IPS-20b (cell line): Measurements from ENCODE around the gene E2F3.

ENCODE experiments used
- H3K27ac ChIP-seq: one replicate; pipeline ENCODE4 v1.5.1; 2013; ENCODE audit warnings: low read length
- H3K27me3 ChIP-seq: 2 replicates; pipeline ENCODE4 v1.6.1; 2013; ENCODE audit warnings: mild to moderate bottlenecking, low read length, inconsistent platforms; ENCODE audit not compliant: insufficient read depth
- H3K36me3 ChIP-seq: 2 replicates; pipeline ENCODE4 v1.6.1; 2013; ENCODE audit warnings: low read depth, mild to moderate bottlenecking, inconsistent platforms, low read length, moderate library complexity; ENCODE audit not compliant: insufficient read depth
- H3K4me1 ChIP-seq: 2 replicates; pipeline ENCODE4 v1.6.1; 2013; ENCODE audit warnings: mild to moderate bottlenecking, control low read depth, inconsistent platforms, low read length, moderate library complexity; ENCODE audit not compliant: insufficient read depth
- H3K4me3 ChIP-seq: 2 replicates; pipeline ENCODE4 v1.5.1; 2013; ENCODE audit warnings: mild to moderate bottlenecking, low read length, inconsistent platforms
- H3K9ac ChIP-seq: 2 replicates; pipeline ENCODE4 v1.6.1; 2013; ENCODE audit warnings: low read depth, mild to moderate bottlenecking, inconsistent platforms, low read length, moderate library complexity
- H3K9me3 ChIP-seq: 2 replicates; pipeline ENCODE4 v1.6.1; 2013; ENCODE audit warnings: mild to moderate bottlenecking, low read depth, low read length, inconsistent platforms; ENCODE audit not compliant: insufficient read depth

E2F3 gene

DNA sequence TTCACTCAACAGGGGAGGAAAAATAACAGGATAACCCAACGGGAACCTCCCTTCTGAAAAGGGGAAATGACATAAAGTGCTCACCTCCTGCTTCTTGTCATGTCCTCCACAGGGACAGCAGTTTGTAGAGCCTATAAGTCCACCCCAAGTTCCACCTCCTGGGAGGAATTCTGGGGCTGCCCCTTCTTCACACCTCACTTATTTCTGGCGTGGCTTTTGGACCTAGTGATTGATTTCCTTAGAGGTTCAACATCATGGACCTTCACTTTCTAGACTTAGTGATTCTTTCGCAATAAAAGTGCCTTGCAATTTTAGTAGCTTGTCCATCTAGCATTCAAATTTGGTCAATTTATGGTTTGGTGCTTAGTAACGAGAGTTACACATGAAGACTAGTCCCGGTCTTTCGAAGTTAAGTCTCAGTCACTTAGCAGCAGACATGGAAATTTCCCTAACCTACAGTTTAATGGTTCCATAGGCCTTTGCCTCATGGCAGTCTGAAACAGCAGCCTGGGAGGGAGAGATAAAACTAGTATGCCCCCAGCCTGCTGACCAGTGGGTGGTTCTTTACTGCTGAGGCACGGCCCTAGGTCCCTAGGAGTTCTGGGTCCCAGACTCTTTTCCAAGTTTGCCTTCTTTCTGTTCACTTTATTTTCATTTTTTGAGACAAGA, 73.3 kb downstream of the E2F3 start:
- H3K4me3 ChIP-seq = no peak overlapping the region
- H3K36me3 ChIP-seq = peaks cover 6% of the 10 kb centered on the region
- H3K9ac ChIP-seq = no peak overlapping the region
- H3K27ac ChIP-seq = no peak overlapping the region
- H3K27me3 ChIP-seq = no peaks in the 10 kb centered on the region
- no peaks in the 10 kb centered on the region for H3K9me3 ChIP-seq
- no peaks in the 10 kb centered on the region for H3K4me1 ChIP-seq

DNA sequence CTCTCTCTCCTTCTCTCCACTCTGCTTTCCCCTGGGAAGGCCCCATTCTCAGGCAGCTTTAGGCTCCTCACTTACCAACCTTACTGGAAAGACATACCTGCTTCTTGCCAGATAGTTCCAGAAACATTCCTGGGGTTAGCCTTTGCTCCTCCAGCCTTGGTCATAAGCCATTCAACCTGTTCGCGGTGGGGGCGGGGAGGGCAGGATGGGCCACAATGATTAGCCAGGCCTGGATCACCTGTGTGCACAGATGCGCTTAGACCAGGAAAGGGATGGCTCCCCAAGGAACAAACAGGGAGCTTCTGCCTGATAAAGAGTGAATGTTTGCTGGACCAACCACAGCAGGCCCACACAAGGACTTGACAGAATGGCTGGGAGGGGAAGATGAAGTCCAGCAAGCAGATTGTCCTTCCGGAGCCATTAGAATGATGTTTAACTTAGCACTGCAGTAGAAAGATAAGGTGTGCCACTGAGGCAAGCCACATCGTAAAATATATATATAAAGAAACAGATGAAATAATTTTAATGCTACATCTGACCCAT, 74.9 kb downstream of the E2F3 start:
- H3K4me1 ChIP-seq = no peaks in the 10 kb centered on the region
- no peak overlapping the region for H3K4me3 ChIP-seq
- no peaks in the 10 kb centered on the region for H3K9me3 ChIP-seq
- H3K27me3 ChIP-seq = no peaks in the 10 kb centered on the region
- H3K36me3 ChIP-seq = peaks cover 22% of the 10 kb centered on the region
- no peak overlapping the region for H3K27ac ChIP-seq
- no peak overlapping the region for H3K9ac ChIP-seq

DNA sequence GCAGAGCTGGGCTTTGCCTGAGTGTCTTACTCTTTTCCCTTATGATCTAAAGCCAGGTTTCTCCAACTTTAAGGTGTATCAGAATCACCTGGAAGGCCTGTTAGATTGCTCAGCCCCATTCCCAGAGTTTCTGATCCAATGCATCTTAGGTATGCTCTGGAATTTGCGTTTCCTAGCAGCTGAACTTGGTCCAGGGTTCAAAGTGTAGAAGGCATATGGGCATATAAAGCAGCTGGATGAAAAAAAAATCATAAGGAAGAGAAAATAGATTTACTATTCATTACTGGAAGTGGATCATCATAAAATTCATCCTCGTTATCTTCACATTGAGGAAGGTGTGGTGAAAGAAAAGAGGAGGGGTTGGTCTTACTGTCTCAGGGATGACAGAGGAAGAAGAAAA, 75.8 kb downstream of the E2F3 start:
- Histone ChIP-seq H3K36me3 (peaks cover 30% of the 10 kb centered on the region), H3K27me3 (no peaks in the 10 kb centered on the region)

DNA sequence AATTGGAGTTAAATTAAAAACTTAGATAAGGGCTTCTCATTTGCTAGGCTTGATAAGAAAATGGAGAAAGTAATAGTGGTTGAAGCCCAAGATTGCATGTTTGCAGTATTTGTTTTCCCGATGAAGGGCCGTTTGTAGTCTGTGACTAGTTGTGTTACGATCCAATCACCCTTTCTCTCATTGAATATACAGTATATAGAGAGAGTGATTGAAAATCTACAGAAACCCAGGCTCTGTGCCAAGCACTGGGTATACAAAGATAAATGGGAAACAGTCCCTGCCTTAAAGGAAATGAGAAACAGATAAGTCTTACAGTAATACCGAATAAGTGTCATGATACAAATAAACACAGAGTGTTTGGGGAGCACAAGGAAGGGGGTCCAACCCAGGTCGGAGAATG, 77.4 kb downstream of the E2F3 start:
- Histone ChIP-seq H3K4me1 (no peaks in the 10 kb centered on the region; the same call in 1 of the 2 replicates), H3K27me3 (no peaks in the 10 kb centered on the region), H3K4me3 (no peak overlapping the region), H3K9me3 (no peaks in the 10 kb centered on the region), H3K36me3 (peaks cover 46% of the 10 kb centered on the region), H3K9ac (no peak overlapping the region), H3K27ac (no peak overlapping the region)

More for the DNA sequence above, 75.8 kb downstream of the E2F3 start:
- no peaks in the 10 kb centered on the region for H3K9me3 ChIP-seq
- no peak overlapping the region for H3K4me3 ChIP-seq
- H3K4me1 ChIP-seq = no peaks in the 10 kb centered on the region
- H3K9ac ChIP-seq = no peak overlapping the region
- H3K27ac ChIP-seq = no peak overlapping the region

DNA sequence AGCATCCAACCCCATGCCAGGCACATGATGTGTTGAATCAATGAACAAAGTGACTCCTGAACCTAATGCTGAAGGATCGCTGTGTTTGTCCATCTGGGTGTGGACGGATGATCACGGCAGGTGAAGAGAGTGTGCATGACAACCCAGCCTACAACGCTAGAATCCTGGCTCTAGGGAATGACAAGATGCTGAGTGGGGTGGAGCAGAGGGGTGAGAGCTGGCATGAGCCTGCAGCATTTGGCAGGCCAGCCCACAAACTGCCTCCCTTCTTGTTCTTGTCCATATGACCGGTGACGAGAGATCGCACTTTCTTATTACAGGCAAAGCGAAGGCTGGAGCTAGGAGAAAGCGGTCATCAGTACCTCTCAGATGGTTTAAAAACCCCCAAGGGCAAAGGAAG, 77.8 kb downstream of the E2F3 start:
- Histone ChIP-seq H3K27me3 (no peaks in the 10 kb centered on the region), H3K36me3 (peaks cover 51% of the 10 kb centered on the region)

DNA sequence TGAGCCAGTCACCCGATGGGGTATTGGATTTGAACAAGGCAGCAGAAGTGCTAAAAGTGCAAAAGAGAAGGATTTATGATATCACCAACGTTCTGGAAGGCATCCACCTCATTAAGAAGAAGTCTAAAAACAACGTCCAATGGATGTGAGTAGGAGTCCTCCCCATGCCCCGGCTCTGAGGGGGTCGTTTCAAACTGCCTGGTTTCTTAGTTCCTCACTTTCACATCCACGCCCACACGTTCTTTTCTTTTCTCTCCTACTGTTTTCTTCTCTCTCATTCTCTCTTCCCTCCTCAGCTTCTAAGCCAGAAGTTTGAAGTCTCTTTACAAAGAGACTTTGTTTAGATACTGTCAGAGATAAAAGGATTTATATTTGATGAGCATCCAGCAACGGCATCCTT, 79.6 kb downstream of the E2F3 start:
- H3K4me1 ChIP-seq = no peaks in the 10 kb centered on the region; the same call in 1 of the 2 replicates
- H3K9ac ChIP-seq = no peak overlapping the region
- H3K4me3 ChIP-seq = no peak overlapping the region
- H3K36me3 ChIP-seq = peaks cover 67% of the 10 kb centered on the region
- no peak overlapping the region for H3K27ac ChIP-seq
- H3K9me3 ChIP-seq = no peaks in the 10 kb centered on the region
- H3K27me3 ChIP-seq = no peaks in the 10 kb centered on the region

More for the DNA sequence above, 77.8 kb downstream of the E2F3 start:
- Histone ChIP-seq H3K9me3 (no peaks in the 10 kb centered on the region), H3K4me1 (no peaks in the 10 kb centered on the region; the same call in 1 of the 2 replicates), H3K9ac (no peak overlapping the region), H3K27ac (no peak overlapping the region), H3K4me3 (no peak overlapping the region)

DNA sequence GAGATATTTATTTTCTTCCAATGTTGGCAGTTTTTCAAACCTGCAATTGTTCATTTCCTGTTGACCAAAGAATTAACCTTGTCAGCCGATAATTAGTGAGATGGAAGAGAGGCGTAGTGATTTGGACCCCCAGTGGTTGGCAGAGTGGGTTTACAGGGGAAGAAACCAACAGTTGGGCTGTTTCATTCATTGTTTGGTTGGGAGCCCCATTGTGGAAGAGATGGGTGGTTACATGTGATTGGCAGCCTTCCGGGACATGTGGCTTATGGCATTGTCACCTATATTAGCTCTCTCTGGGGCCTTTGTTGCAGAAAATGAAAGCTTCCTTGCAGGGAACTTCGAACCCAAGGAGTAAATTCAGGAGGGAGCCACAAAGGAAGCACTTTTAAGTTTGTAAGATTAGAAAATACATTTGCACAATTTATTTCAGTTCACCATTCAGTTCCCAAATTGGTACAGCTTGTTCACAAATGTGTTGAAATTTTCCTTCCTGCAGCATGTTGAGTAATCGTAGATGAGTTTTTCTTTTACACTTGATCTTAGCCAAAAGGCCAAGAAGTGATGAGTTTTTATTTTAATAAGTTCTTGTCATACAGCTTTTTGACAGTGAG, 82.3 kb downstream of the E2F3 start:
- H3K9ac ChIP-seq = no peak overlapping the region
- peaks cover 92% of the 10 kb centered on the region for H3K36me3 ChIP-seq
- H3K4me1 ChIP-seq = no peaks in the 10 kb centered on the region; the same call in 1 of the 2 replicates
- H3K9me3 ChIP-seq = no peaks in the 10 kb centered on the region
- no peak overlapping the region for H3K4me3 ChIP-seq
- H3K27ac ChIP-seq = no peak overlapping the region
- no peaks in the 10 kb centered on the region for H3K27me3 ChIP-seq

DNA sequence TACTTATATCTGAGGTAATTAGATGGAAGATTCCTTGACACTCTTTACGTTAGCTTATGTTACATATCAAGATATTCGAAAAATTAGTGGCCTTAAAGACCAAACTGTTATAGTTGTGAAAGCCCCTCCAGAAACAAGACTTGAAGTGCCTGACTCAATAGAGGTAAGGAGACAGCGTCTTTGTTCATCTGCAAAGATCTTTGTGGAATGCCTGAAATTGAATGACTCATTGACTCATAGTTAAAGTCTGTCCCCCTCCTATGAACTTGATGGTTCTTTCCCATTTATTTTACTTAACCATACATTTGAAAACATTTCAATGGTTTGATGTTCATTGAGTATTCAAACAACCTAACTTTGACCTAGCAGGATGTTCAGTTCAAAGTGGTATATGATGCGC, 85.0 kb downstream of the E2F3 start:
- no peak overlapping the region for H3K27ac ChIP-seq
- no peaks in the 10 kb centered on the region for H3K9me3 ChIP-seq
- H3K9ac ChIP-seq = no peak overlapping the region
- no peaks in the 10 kb centered on the region; the same call in 1 of the 2 replicates for H3K4me1 ChIP-seq
- H3K36me3 ChIP-seq = peaks cover 96% of the 10 kb centered on the region
- H3K27me3 ChIP-seq = no peaks in the 10 kb centered on the region
- no peak overlapping the region for H3K4me3 ChIP-seq

DNA sequence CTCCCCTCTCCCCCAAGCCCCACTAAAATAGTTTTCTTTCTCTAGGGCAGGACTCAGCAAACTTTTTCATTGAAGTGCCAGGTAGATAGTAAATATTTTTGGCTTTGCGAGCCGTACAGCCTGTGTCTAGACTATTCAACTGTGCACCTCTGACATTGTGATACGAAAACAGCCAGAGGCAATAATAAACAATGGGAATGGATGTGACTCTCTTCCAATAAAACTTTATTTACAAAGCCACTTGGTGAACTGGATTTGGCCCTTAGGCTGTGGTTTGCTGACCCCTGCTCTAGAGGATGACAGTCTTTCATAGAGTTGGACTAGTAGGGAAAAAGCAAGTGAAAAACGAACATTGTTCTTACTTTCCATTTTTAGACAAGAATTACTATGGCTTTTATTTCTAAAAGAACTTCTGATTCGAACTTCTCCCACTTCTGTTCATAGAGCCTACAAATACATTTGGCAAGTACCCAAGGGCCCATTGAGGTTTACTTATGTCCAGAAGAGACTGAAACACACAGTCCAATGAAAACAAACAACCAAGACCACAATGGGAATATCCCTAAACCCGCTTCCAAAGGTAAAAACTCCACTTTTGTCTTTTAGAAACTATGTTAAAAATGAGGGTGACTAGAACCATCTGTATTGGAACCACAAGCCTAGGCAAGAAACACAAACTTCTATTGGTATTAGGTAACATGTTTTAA, 86.1 kb downstream of the E2F3 start:
- Histone ChIP-seq H3K27me3 (no peaks in the 10 kb centered on the region), H3K36me3 (peaks cover 97% of the 10 kb centered on the region), H3K9me3 (no peaks in the 10 kb centered on the region), H3K9ac (no peak overlapping the region), H3K4me3 (no peak overlapping the region), H3K4me1 (no peaks in the 10 kb centered on the region; the same call in 1 of the 2 replicates), H3K27ac (no peak overlapping the region)

DNA sequence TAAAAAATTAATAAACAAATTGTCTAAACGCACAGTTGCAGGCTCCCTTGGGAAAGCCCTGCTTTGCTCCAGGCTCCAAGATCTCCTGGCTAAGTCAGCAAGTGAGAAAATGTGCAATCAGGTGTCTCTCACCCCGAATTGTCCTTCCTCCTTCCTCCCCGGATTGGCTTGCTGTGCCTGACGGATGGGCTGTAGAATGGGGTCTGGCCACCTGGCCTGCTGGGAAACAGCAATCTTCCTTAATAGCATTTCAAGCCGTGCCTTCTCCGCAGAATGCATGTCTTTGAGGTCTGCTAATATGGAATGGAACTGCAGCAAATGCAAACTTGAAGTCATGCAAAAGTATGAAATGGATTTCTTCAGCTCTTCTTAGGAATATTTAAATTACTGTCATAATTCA, 88.9 kb downstream of the E2F3 start:
- Histone ChIP-seq H3K27ac (no peak overlapping the region), H3K27me3 (no peaks in the 10 kb centered on the region), H3K36me3 (peaks cover 74% of the 10 kb centered on the region), H3K9me3 (no peaks in the 10 kb centered on the region), H3K4me3 (no peak overlapping the region), H3K4me1 (no peaks in the 10 kb centered on the region), H3K9ac (no peak overlapping the region)

DNA sequence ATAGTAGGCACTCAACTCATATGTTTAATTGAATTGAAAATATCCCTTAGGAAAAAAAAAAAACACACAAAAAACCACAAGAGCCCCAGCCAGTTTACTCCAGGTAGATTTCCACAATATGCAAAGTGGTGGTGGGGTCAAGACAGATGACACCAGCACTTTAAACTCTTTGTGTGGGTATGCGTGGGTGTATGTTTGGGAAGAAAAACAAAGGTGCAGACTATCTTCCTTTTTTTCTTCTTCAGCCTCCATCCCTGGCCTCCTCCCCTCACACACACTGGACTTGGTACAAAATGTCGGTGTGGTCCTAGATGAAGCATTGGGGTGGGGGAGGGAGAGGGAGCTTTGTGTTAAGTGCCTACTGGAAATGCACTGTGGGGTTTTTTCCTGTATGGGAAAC, 90.4 kb downstream of the E2F3 start:
- no peak overlapping the region for H3K4me3 ChIP-seq
- H3K4me1 ChIP-seq = no peaks in the 10 kb centered on the region
- peaks cover 61% of the 10 kb centered on the region for H3K36me3 ChIP-seq
- H3K9me3 ChIP-seq = no peaks in the 10 kb centered on the region
- no peak overlapping the region for H3K27ac ChIP-seq
- H3K27me3 ChIP-seq = no peaks in the 10 kb centered on the region
- H3K9ac ChIP-seq = no peak overlapping the region
